Measurements from ENCODE around the gene TSPAN11. TPM values are rescaled to one million over a fixed set of nuclear protein-coding genes. Genes with fewer than 3 reads are reported as not detected.

The TSPAN11 gene
- total and polyA plus RNA-seq, 2 donors (not counting 1 experiment from before 2014, with no cell fraction given), result not detected

- no peak overlapping the region for H3K4me3 Mint-ChIP-seq
- Histone ChIP-seq H2AFZ (ENCODE audit: insufficient read depth, low read depth, low read length, poor library complexity, severe bottlenecking) (no peak overlapping the region), H3K4me2 (replicated peaks; ENCODE audit: low read depth, low read length, poor library complexity, severe bottlenecking) (no peak overlapping the region), H4K20me1 (ENCODE audit: control insufficient read depth, insufficient read depth, low read length, poor library complexity, severe bottlenecking) (no peaks in the 10 kb centered on the region), H3K27me3 (replicated peaks in 1 of 4; ENCODE audit: control extremely low read depth in 1 of 4, control insufficient read depth in 3 of 4, insufficient read depth in 4 of 4, low read length in 3 of 4) (peaks cover 0 to 27% (median 11%) of the 10 kb centered on the region in 4 experiments), H3K36me3 (replicated peaks in 1 of 2; ENCODE audit: control extremely low read depth in 1 of 2, control insufficient read depth in 1 of 2, extremely low read depth in 1 of 2, insufficient read depth in 2 of 2, low read length in 1 of 2) (no peaks in the 10 kb centered on the region), H3K27ac (ENCODE audit: low read length in 2 of 2) (no peak overlapping the region), H3K4me3 (ENCODE audit: control extremely low read depth in 1 of 5, extremely low read depth in 1 of 5, insufficient read depth in 1 of 5, low read depth in 2 of 5, low read length in 4 of 5) (no peak overlapping the region), H3K4me1 (ENCODE audit: control insufficient read depth in 2 of 2, insufficient read depth in 2 of 2, low read length in 2 of 2) (peaks cover 0 to 3% of the 10 kb centered on the region in 2 donors), H3K9ac (ENCODE audit: low read length) (no peak overlapping the region), H3K9me3 (ENCODE audit: control extremely low read depth in 1 of 3, control insufficient read depth in 2 of 3, insufficient read depth in 1 of 3, low read length in 2 of 3) (no peaks in the 10 kb centered on the region), H3K79me2 (ENCODE audit: control insufficient read depth, insufficient read depth, low read length) (no peaks in the 10 kb centered on the region)
- TF ChIP-seq CTCF (IDR thresholded peaks at IDR 0.05) (no peak), EZH2 (IDR thresholded peaks at IDR 0.05; ENCODE audit: borderline replicate concordance, insufficient read depth, low read depth, low read length, poor library complexity, severe bottlenecking) (no peak)
- H3K27me3 Mint-ChIP-seq, result peaks cover 52% of the 10 kb centered on the region
- intact Hi-C loops (cut with micrococcal nuclease), result no loop called here
- ATAC-seq (ENCODE audit: low read depth) (no peak), DNase-seq (no peak)
- no peak overlapping the region for H3K27ac Mint-ChIP-seq
- WGBS (ENCODE audit: insufficient coverage), result 96% methylated on average over 7 of the region's 12 CpGs
- no peaks in the 10 kb centered on the region for H3K9me3 Mint-ChIP-seq (ENCODE audit: insufficient read depth)
- ChIA-PET POLR2A (no interaction called here), CTCF (no interaction called here)
- peaks cover 7% of the 10 kb centered on the region for H3K4me1 Mint-ChIP-seq
These were observed 2.1 kb downstream of the TSPAN11 start for GRCh38 chr12:30928356-30929244.

GRCh38 chr12:30930238-30930637 lies 3.7 kb downstream of the TSPAN11 start:
- peaks cover 3% of the 10 kb centered on the region for H3K9me3 Mint-ChIP-seq (ENCODE audit: insufficient read depth)
- H3K4me1 Mint-ChIP-seq, result peaks cover 7% of the 10 kb centered on the region
- H3K9me3 ChIP-seq (ENCODE audit: control extremely low read depth in 1 of 3, control insufficient read depth in 2 of 3, insufficient read depth in 1 of 3, low read length in 2 of 3), result peaks cover 0 to 7% (median 0%) of the 10 kb centered on the region in 3 donors
- WGBS (ENCODE audit: insufficient coverage), result 81% methylated on average over 7 of the region's 7 CpGs
- intact Hi-C loops (cut with micrococcal nuclease), result no loop called here
- no peak overlapping the region for H3K4me2 ChIP-seq (replicated peaks; ENCODE audit: low read depth, low read length, poor library complexity, severe bottlenecking)
- H4K20me1 ChIP-seq (ENCODE audit: control insufficient read depth, insufficient read depth, low read length, poor library complexity, severe bottlenecking), result no peaks in the 10 kb centered on the region
- H3K27me3 ChIP-seq (replicated peaks in 1 of 4; ENCODE audit: control extremely low read depth in 1 of 4, control insufficient read depth in 3 of 4, insufficient read depth in 4 of 4, low read length in 3 of 4), result peaks cover 0 to 27% (median 11%) of the 10 kb centered on the region in 4 experiments
- TF ChIP-seq EZH2 (IDR thresholded peaks at IDR 0.05; ENCODE audit: borderline replicate concordance, insufficient read depth, low read depth, low read length, poor library complexity, severe bottlenecking) (no peak), CTCF (IDR thresholded peaks at IDR 0.05) (no peak)
- peaks cover 46% of the 10 kb centered on the region for H3K27me3 Mint-ChIP-seq
- no peaks in the 10 kb centered on the region for H3K79me2 ChIP-seq (ENCODE audit: control insufficient read depth, insufficient read depth, low read length)
- POLR2A ChIA-PET, result no interaction called here
- CTCF ChIA-PET, result no interaction called here
- no peak overlapping the region for H2AFZ ChIP-seq (ENCODE audit: insufficient read depth, low read depth, low read length, poor library complexity, severe bottlenecking)
- H3K9ac ChIP-seq (ENCODE audit: low read length), result no peak overlapping the region
- H3K4me3 ChIP-seq (ENCODE audit: control extremely low read depth in 1 of 5, extremely low read depth in 1 of 5, insufficient read depth in 1 of 5, low read depth in 2 of 5, low read length in 4 of 5), result no peak overlapping the region
- H3K36me3 ChIP-seq (replicated peaks in 1 of 2; ENCODE audit: control extremely low read depth in 1 of 2, control insufficient read depth in 1 of 2, extremely low read depth in 1 of 2, insufficient read depth in 2 of 2, low read length in 1 of 2), result no peaks in the 10 kb centered on the region
- H3K4me1 ChIP-seq (ENCODE audit: control insufficient read depth in 2 of 2, insufficient read depth in 2 of 2, low read length in 2 of 2), result peaks cover 0 to 3% of the 10 kb centered on the region in 2 donors
- no peak for ATAC-seq (ENCODE audit: low read depth)
- no peak for DNase-seq
- H3K27ac Mint-ChIP-seq, result no peak overlapping the region
- no peak overlapping the region for H3K27ac ChIP-seq (ENCODE audit: low read length in 2 of 2)
- no peak overlapping the region for H3K4me3 Mint-ChIP-seq
